CD14-positive monocyte (primary cell): ENCODE results near the gene PLCXD3. TPM values are rescaled to one million over a fixed set of nuclear protein-coding genes. Genes with fewer than 3 reads are reported as not detected.

Experiments used
- DNase-seq, 3 donors: peaks; one replicate each; pipeline ENCODE4 v3.0.0-alpha.2; 2011 to 2022
- H2AFZ ChIP-seq: 2 replicates; pipeline ENCODE4 v1.6.0; 2012; ENCODE audit warnings: mild to moderate bottlenecking, low read depth, low read length, inconsistent platforms; ENCODE audit not compliant: insufficient read depth, poor library complexity, severe bottlenecking
- H3K27ac ChIP-seq, 2 donors: 1 replicate in 1 of 2; 2 replicates in 1 of 2; pipeline ENCODE4 v1.5.1; 2012 to 2013; ENCODE audit warnings: low read length in 2 of 2, control low read depth in 1 of 2, inconsistent platforms in 1 of 2, low read depth in 1 of 2, mild to moderate bottlenecking in 1 of 2
- H3K27me3 ChIP-seq, 2 donors: one replicate each; pipeline versions ENCODE4 v1.6.0 to v1.6.1; 2011 to 2013; ENCODE audit warnings: low read length in 2 of 2; ENCODE audit not compliant: control insufficient read depth in 2 of 2, insufficient read depth in 2 of 2
- H3K36me3 ChIP-seq, 2 donors: replicated peaks in 1 of 2; 1 replicate in 1 of 2; 2 replicates in 1 of 2; pipeline versions ENCODE4 v1.5.1 to v1.6.1; 2012 to 2013; ENCODE audit warnings: low read length in 2 of 2, control low read depth in 1 of 2, inconsistent platforms in 1 of 2, mild to moderate bottlenecking in 1 of 2; ENCODE audit not compliant: insufficient read depth in 2 of 2, control insufficient read depth in 1 of 2
- H3K4me1 ChIP-seq, 2 donors: 1 replicate in 1 of 2; 2 replicates in 1 of 2; pipeline versions ENCODE4 v1.5.1 to v1.6.1; 2012 to 2013; ENCODE audit warnings: low read length in 2 of 2, control low read depth in 1 of 2, inconsistent platforms in 1 of 2, mild to moderate bottlenecking in 1 of 2, moderate library complexity in 1 of 2; ENCODE audit not compliant: insufficient read depth in 2 of 2, control insufficient read depth in 1 of 2
- H3K4me2 ChIP-seq: replicated peaks from 2 replicates; pipeline ENCODE3; 2012; ENCODE audit warnings: low read length, moderate library complexity, mild to moderate bottlenecking; ENCODE audit not compliant: poor library complexity, severe bottlenecking; ENCODE audit errors: extremely low read depth
- H3K4me3 ChIP-seq, 3 experiments: fragments of 200-600 bp in 1 of 3; sonication (generic) in 1 of 3; replicated peaks in 1 of 3; 1 replicate in 2 of 3; 2 replicates in 1 of 3; pipeline ENCODE4 v1.5.1; 2011 to 2013; ENCODE audit warnings: low read length in 3 of 3, mild to moderate bottlenecking in 3 of 3, control low read depth in 2 of 3, low read depth in 2 of 3, inconsistent platforms in 1 of 3, moderate library complexity in 1 of 3
- H3K79me2 ChIP-seq: 2 replicates; pipeline ENCODE4 v1.6.0; 2012; ENCODE audit warnings: mild to moderate bottlenecking, control low read depth, inconsistent platforms, low read length, moderate library complexity; ENCODE audit not compliant: insufficient read depth
- H3K9ac ChIP-seq: 2 replicates; pipeline ENCODE4 v1.6.0; 2017; ENCODE audit warnings: low read length, mild to moderate bottlenecking; ENCODE audit not compliant: insufficient read depth, poor library complexity, severe bottlenecking
- H3K9me3 ChIP-seq, 2 donors: replicated peaks in 1 of 2; 1 replicate in 1 of 2; 2 replicates in 1 of 2; pipeline versions ENCODE4 v1.5.1 to v1.6.1; 2012 to 2013; ENCODE audit warnings: low read length in 2 of 2, control low read depth in 1 of 2; ENCODE audit not compliant: control insufficient read depth in 1 of 2, insufficient read depth in 1 of 2
- H4K20me1 ChIP-seq: 2 replicates; pipeline ENCODE4 v1.6.0; 2012; ENCODE audit warnings: mild to moderate bottlenecking, low read length, control low read depth, moderate library complexity; ENCODE audit not compliant: insufficient read depth
- H3K27ac Mint-ChIP-seq, 7 donors: one replicate each; pipeline ENCODE4 v1.8.0; 2020; ENCODE audit warnings: mild to moderate bottlenecking in 7 of 7, mixed read lengths in 7 of 7, moderate library complexity in 6 of 7, inconsistent platforms in 2 of 7
- H3K27me3 Mint-ChIP-seq, 3 donors: one replicate each; pipeline ENCODE4 v1.8.0; 2021 to 2022; ENCODE audit warnings: low read depth in 3 of 3, mild to moderate bottlenecking in 3 of 3, mixed read lengths in 3 of 3, moderate library complexity in 3 of 3, inconsistent platforms in 1 of 3
- H3K36me3 Mint-ChIP-seq, 2 donors: one replicate each; pipeline ENCODE4 v1.8.0; 2020; ENCODE audit warnings: mixed read lengths in 2 of 2, inconsistent platforms in 1 of 2, mild to moderate bottlenecking in 1 of 2
- H3K4me1 Mint-ChIP-seq: one replicate; pipeline ENCODE4 v1.8.0; 2020; ENCODE audit warnings: mild to moderate bottlenecking, mixed read lengths
- H3K4me3 Mint-ChIP-seq, 2 donors: one replicate each; pipeline ENCODE4 v1.8.0; 2020; ENCODE audit warnings: mild to moderate bottlenecking in 2 of 2, mixed read lengths in 2 of 2, moderate library complexity in 1 of 2
- H3K9me3 Mint-ChIP-seq, 7 donors: one replicate each; pipeline ENCODE4 v1.8.0; 2020 to 2022; ENCODE audit warnings: mixed read lengths in 7 of 7, mild to moderate bottlenecking in 6 of 7, moderate library complexity in 6 of 7, inconsistent platforms in 2 of 7
- WGBS: methylation state at CpG from one replicate; pipeline ENCODE4 v1.1.5; 2013; ENCODE audit warnings: missing lambda C conversion rate; ENCODE audit not compliant: insufficient coverage; 5-methylcytosine and 5-hydroxymethylcytosine counted together
- intact Hi-C, 2 donors: fragments of 100-400 bp; cut with micrococcal nuclease; formaldehyde crosslinking; loops; one replicate each; pipeline versions ENCODE4 v1.15.0 to v1.15.1; 2023
- polyA plus RNA-seq, 3 donors: library from polyadenylated mRNA; depleted of rRNA in 1 of 3; unstranded in 2 of 3; stranded (reverse) in 1 of 3; fragments of 300-500 nt in 2 of 3; fragments of >200 nt in 1 of 3; fragmentation: Illumina TruSeq in 2 of 3; gene quantifications; 1 replicate in 2 of 3; 2 replicates in 1 of 3; pipeline ENCODE4 v1.2.3, GENCODE V29; 2012 to 2021
- TF ChIP-seq, protein P1 (sequence below): fragments of 200-600 bp; IDR thresholded peaks from one replicate; pipeline ENCODE4 v1.8.0; 2022; ENCODE audit warnings: antibody characterized with exemption, mild to moderate bottlenecking

The PLCXD3 gene
- polyA plus RNA-seq, 3 donors, result not detected

DNA sequence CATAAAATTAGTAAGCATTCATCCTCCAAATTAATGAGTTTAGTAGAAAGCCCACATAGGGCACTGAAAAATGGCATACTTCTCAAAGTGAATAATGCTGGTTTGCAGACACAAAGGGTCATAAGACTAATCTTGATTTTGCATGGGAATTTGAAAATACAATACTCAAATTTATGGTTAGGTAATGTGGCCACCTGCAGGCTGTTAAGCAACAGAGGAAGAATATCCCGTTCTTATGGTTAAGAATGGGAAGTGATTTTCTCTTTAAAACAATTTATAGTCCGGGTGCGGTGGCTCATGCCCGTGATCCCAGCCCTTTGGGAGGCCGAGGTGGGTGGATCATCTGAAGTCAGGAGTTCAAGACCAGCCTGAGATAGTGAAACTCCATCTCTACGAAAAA is 9.4 kb upstream of the PLCXD3 start:
- no peaks in the 10 kb centered on the region for H3K36me3 ChIP-seq
- Mint-ChIP-seq H3K9me3 (no peaks in the 10 kb centered on the region), H3K36me3 (no peaks in the 10 kb centered on the region), H3K27ac (no peak overlapping the region), H3K27me3 (peaks cover 0 to 3% (median 0%) of the 10 kb centered on the region in 3 donors), H3K4me1 (no peaks in the 10 kb centered on the region), H3K4me3 (no peak overlapping the region)
- no peak overlapping the region for H3K9ac ChIP-seq
- no peak overlapping the region for H3K4me2 ChIP-seq
- TF ChIP-seq, protein P1, sequence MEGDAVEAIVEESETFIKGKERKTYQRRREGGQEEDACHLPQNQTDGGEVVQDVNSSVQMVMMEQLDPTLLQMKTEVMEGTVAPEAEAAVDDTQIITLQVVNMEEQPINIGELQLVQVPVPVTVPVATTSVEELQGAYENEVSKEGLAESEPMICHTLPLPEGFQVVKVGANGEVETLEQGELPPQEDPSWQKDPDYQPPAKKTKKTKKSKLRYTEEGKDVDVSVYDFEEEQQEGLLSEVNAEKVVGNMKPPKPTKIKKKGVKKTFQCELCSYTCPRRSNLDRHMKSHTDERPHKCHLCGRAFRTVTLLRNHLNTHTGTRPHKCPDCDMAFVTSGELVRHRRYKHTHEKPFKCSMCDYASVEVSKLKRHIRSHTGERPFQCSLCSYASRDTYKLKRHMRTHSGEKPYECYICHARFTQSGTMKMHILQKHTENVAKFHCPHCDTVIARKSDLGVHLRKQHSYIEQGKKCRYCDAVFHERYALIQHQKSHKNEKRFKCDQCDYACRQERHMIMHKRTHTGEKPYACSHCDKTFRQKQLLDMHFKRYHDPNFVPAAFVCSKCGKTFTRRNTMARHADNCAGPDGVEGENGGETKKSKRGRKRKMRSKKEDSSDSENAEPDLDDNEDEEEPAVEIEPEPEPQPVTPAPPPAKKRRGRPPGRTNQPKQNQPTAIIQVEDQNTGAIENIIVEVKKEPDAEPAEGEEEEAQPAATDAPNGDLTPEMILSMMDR, result no peak
- no peak overlapping the region for H2AFZ ChIP-seq
- no peak overlapping the region for H3K4me3 ChIP-seq
- H3K4me1 ChIP-seq, result no peaks in the 10 kb centered on the region
- WGBS, result 94% methylated on average over 3 of the region's 6 CpGs
- no peaks in the 10 kb centered on the region for H3K9me3 ChIP-seq
- H3K79me2 ChIP-seq, result no peaks in the 10 kb centered on the region
- intact Hi-C loops, result no loop called here
- H4K20me1 ChIP-seq, result no peaks in the 10 kb centered on the region
- no peak for DNase-seq
- H3K27me3 ChIP-seq, result no peaks in the 10 kb centered on the region
- no peak overlapping the region for H3K27ac ChIP-seq

DNA sequence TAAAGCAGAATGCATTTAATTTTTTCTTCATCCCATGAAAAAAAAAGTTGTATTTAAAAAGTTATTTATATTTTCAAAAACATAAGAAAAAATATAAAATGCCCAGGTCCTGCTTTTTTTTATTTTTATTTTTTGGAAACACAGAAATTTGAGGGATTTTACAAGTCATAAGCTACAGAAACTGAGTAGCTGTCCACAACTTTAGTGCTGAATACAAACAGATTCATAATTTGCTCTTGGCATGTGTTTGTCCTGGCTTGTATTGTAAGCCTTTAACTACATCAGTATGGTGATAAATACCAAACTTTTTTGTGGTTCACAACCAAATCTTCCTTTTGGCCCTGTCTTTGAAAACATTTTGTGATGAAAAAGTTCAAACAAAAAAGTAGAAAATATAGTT is 7.5 kb upstream of the PLCXD3 start:
- Histone ChIP-seq H2AFZ (no peak overlapping the region), H3K4me1 (no peaks in the 10 kb centered on the region), H3K36me3 (no peaks in the 10 kb centered on the region), H3K27me3 (no peaks in the 10 kb centered on the region), H3K4me2 (no peak overlapping the region), H3K79me2 (no peaks in the 10 kb centered on the region), H3K9me3 (no peaks in the 10 kb centered on the region), H4K20me1 (no peaks in the 10 kb centered on the region), H3K9ac (no peak overlapping the region), H3K27ac (no peak overlapping the region), H3K4me3 (no peak overlapping the region)
- Mint-ChIP-seq H3K9me3 (peaks cover 0 to 1% (median 0%) of the 10 kb centered on the region in 7 donors), H3K27me3 (peaks cover 0 to 3% (median 0%) of the 10 kb centered on the region in 3 donors), H3K27ac (no peak overlapping the region), H3K4me1 (no peaks in the 10 kb centered on the region), H3K4me3 (no peak overlapping the region), H3K36me3 (no peaks in the 10 kb centered on the region)
- intact Hi-C loops, result no loop called here
- DNase-seq, result no peak
- TF ChIP-seq, protein P1, result no peak
